Measurements from ENCODE around the gene SRPRA. TPM values are rescaled to one million over a fixed set of nuclear protein-coding genes. Genes with fewer than 3 reads are reported as not detected.
"Not testable (repeated sequence)": the region's sequence is repeated elsewhere in the genome, so short reads cannot be mapped to it uniquely, and the experiment has no call there.

The SRPRA gene
- total RNA-seq, 3 donors from 2014 or later = 75.2 to 90.6 (median 84.9) TPM

GRCh38 chr11:126263489-126263888 is 5.2 kb downstream of the SRPRA start:
- no peak for DNase-seq (ENCODE audit: low spot score in 2 of 2)
- TF ChIP-seq CTCF (IDR thresholded peaks at IDR 0.05) = no peak
- Histone ChIP-seq H3K9me3 (no peaks in the 10 kb centered on the region), H3K27ac (no peak overlapping the region), H3K27me3 (no peaks in the 10 kb centered on the region), H3K36me3 (peaks cover 17% of the 10 kb centered on the region), H3K4me1 (no peaks in the 10 kb centered on the region), H3K4me3 (no peak overlapping the region)
- intact Hi-C loops (cut with DNase I; ENCODE audit: low total_unique reads) = no loop called here

- H3K36me3 ChIP-seq = peaks cover 17% of the 10 kb centered on the region
- H3K4me1 ChIP-seq = no peaks in the 10 kb centered on the region
- no peaks in the 10 kb centered on the region for H3K9me3 ChIP-seq
- intact Hi-C loops (cut with DNase I; ENCODE audit: low total_unique reads) = no loop called here
- H3K27ac ChIP-seq = no peak overlapping the region
- no peaks in the 10 kb centered on the region for H3K27me3 ChIP-seq
- DNase-seq (ENCODE audit: low spot score in 2 of 2) = no peak
- no peak for TF ChIP-seq POLR2A (IDR thresholded peaks at IDR 0.05)
- TF ChIP-seq CTCF (IDR thresholded peaks at IDR 0.05) = no peak
- TF ChIP-seq POLR2AphosphoS5 (IDR thresholded peaks at IDR 0.05) = no peak
- H3K4me3 ChIP-seq = no peak overlapping the region
Measured at GRCh38 chr11:126262216-126262615, 6.5 kb downstream of the SRPRA start.

GRCh38 chr11:126257764-126258163 is 10.9 kb downstream of the SRPRA start:
- Histone ChIP-seq H3K4me3 (no peak overlapping the region), H3K36me3 (peaks cover 3% of the 10 kb centered on the region), H3K27ac (no peak overlapping the region), H3K4me1 (no peaks in the 10 kb centered on the region), H3K27me3 (no peaks in the 10 kb centered on the region), H3K9me3 (no peaks in the 10 kb centered on the region)
- no peak for DNase-seq (ENCODE audit: low spot score in 2 of 2)
- no peak for TF ChIP-seq CTCF (IDR thresholded peaks at IDR 0.05)
- TF ChIP-seq POLR2A (IDR thresholded peaks at IDR 0.05) = no peak
- TF ChIP-seq POLR2AphosphoS5 (IDR thresholded peaks at IDR 0.05) = no peak
- intact Hi-C loops (cut with DNase I; ENCODE audit: low total_unique reads) = no loop called here

GRCh38 chr11:126257144-126257543 is 11.6 kb downstream of the SRPRA start:
- intact Hi-C loops (cut with DNase I; ENCODE audit: low total_unique reads) = no loop called here
- H3K27ac ChIP-seq = no peak overlapping the region
- H3K4me1 ChIP-seq = no peaks in the 10 kb centered on the region
- H3K9me3 ChIP-seq = no peaks in the 10 kb centered on the region
- no peak for DNase-seq (ENCODE audit: low spot score in 2 of 2)
- no peak overlapping the region for H3K4me3 ChIP-seq
- H3K36me3 ChIP-seq = no peaks in the 10 kb centered on the region
- no peaks in the 10 kb centered on the region for H3K27me3 ChIP-seq
- TF ChIP-seq POLR2A (IDR thresholded peaks at IDR 0.05) = no peak
- no peak for TF ChIP-seq CTCF (IDR thresholded peaks at IDR 0.05)
- TF ChIP-seq POLR2AphosphoS5 (IDR thresholded peaks at IDR 0.05) = no peak

- Histone ChIP-seq H3K27ac (no peak overlapping the region), H3K4me1 (no peaks in the 10 kb centered on the region), H3K27me3 (no peaks in the 10 kb centered on the region), H3K9me3 (no peaks in the 10 kb centered on the region), H3K4me3 (no peak overlapping the region), H3K36me3 (no peaks in the 10 kb centered on the region)
- DNase-seq (ENCODE audit: low spot score in 2 of 2) = no peak
- intact Hi-C loops (cut with DNase I; ENCODE audit: low total_unique reads) = no loop called here
- TF ChIP-seq CTCF (IDR thresholded peaks at IDR 0.05) (no peak), POLR2AphosphoS5 (IDR thresholded peaks at IDR 0.05) (no peak), POLR2A (IDR thresholded peaks at IDR 0.05) (no peak)
Measured at GRCh38 chr11:126256216-126256615, 12.5 kb downstream of the SRPRA start.

- H3K4me3 ChIP-seq; H3K9me3 ChIP-seq; H3K27ac ChIP-seq; DNase-seq (ENCODE audit: low spot score in 2 of 2); H3K36me3 ChIP-seq; H3K4me1 ChIP-seq; intact Hi-C loops (cut with DNase I; ENCODE audit: low total_unique reads); H3K27me3 ChIP-seq: not testable (repeated sequence)
Measured at GRCh38 chr11:126255507-126255906, 13.2 kb downstream of the SRPRA start.

Measured in breast epithelium (tissue), 4 donors.